IMR-90 (cell line): ENCODE results near the gene AHNAK. TPM values are rescaled to one million over a fixed set of nuclear protein-coding genes. Genes with fewer than 3 reads are reported as not detected.

Experiments
- ATAC-seq: fragments of 200-7000 bp; cut with Tn5 transposase; 2 replicates; pipeline ENCODE4 v1.9.1; 2020; ENCODE audit warnings: low read depth, mild to moderate bottlenecking, moderate library complexity
- BruUV-seq: library from RNA; stranded (reverse); fragments of 400-500 nt; replicated peaks from 2 replicates; lab custom pipeline; 2021; lab: Mats Ljungman, UMichigan
- CTCF ChIA-PET: fragments of 300-600 bp; formaldehyde crosslinking; extraction: SDS; loops from one replicate; lab custom pipeline; 2021; ENCODE audit warnings: antibody characterized with exemption; lab: Yijun Ruan, JAX
- POLR2A ChIA-PET: fragments of 300-600 bp; sonication (Branson Sonifier 250); formaldehyde crosslinking; loops from one replicate; lab custom pipeline; 2022; ENCODE audit warnings: antibody characterized with exemption; ENCODE audit not compliant: unreplicated experiment; lab: Charles Lee
- DNase-seq: peaks from one replicate; pipeline ENCODE4 v3.0.0; 2013
- H2AFZ ChIP-seq: replicated peaks from 2 replicates; pipeline ENCODE3; 2013; ENCODE audit warnings: low read length, mild to moderate bottlenecking; ENCODE audit not compliant: poor library complexity
- H2AK5ac ChIP-seq: 2 replicates; pipeline ENCODE4 v1.6.1; 2013; ENCODE audit warnings: low read depth, low read length, inconsistent platforms
- H2AK9ac ChIP-seq: replicated peaks from 2 replicates; pipeline ENCODE3; 2013; ENCODE audit warnings: mild to moderate bottlenecking, low read depth, low read length, moderate library complexity; ENCODE audit not compliant: poor library complexity
- H2BK120ac ChIP-seq: 2 replicates; pipeline ENCODE4 v1.6.1; 2013; ENCODE audit warnings: low read depth, low read length, inconsistent platforms
- H2BK15ac ChIP-seq: 3 replicates; pipeline ENCODE4 v1.6.1; 2013; ENCODE audit warnings: low read depth, low read length, inconsistent platforms
- H2BK20ac ChIP-seq: 2 replicates; pipeline ENCODE4 v1.6.1; 2013; ENCODE audit warnings: low read depth, mild to moderate bottlenecking, inconsistent platforms, low read length, moderate library complexity
- H2BK5ac ChIP-seq: 2 replicates; pipeline ENCODE4 v1.6.1; 2013; ENCODE audit warnings: mild to moderate bottlenecking, low read depth, low read length, inconsistent platforms; ENCODE audit not compliant: poor library complexity, severe bottlenecking
- H3K14ac ChIP-seq: replicated peaks from 2 replicates; pipeline ENCODE4 v1.6.1; 2013; ENCODE audit warnings: low read depth, low read length, inconsistent platforms
- H3K18ac ChIP-seq: 2 replicates; pipeline ENCODE4 v1.6.1; 2013; ENCODE audit warnings: low read depth, low read length, control low read depth
- H3K23ac ChIP-seq: 2 replicates; pipeline ENCODE4 v1.6.1; 2013; ENCODE audit warnings: low read depth, low read length, inconsistent platforms
- H3K27ac ChIP-seq: 2 replicates; pipeline ENCODE4 v1.5.1; 2013; ENCODE audit warnings: mild to moderate bottlenecking, control low read depth, low read length; ENCODE audit not compliant: insufficient read depth
- H3K27me3 ChIP-seq: 2 replicates; pipeline ENCODE4 v1.6.1; 2013; ENCODE audit warnings: low read length; ENCODE audit not compliant: control insufficient read depth, insufficient read depth
- H3K36me3 ChIP-seq: 2 replicates; pipeline ENCODE4 v1.6.1; 2013; ENCODE audit warnings: low read length, mixed read lengths; ENCODE audit not compliant: control insufficient read depth, insufficient read depth
- H3K4ac ChIP-seq: 2 replicates; pipeline ENCODE4 v1.6.1; 2013; ENCODE audit warnings: low read depth, low read length, inconsistent platforms
- H3K4me1 ChIP-seq: 2 replicates; pipeline ENCODE4 v1.6.1; 2013; ENCODE audit warnings: low read length, mixed read lengths; ENCODE audit not compliant: control insufficient read depth, insufficient read depth
- H3K4me2 ChIP-seq: 2 replicates; pipeline ENCODE4 v1.6.1; 2013; ENCODE audit warnings: low read depth, mild to moderate bottlenecking, control low read depth, low read length, moderate library complexity
- H3K4me3 ChIP-seq: 2 replicates; pipeline ENCODE4 v1.5.1; 2013; ENCODE audit warnings: low read depth, mild to moderate bottlenecking, control low read depth, low read length, moderate library complexity; ENCODE audit not compliant: insufficient read depth
- H3K56ac ChIP-seq: 2 replicates; pipeline ENCODE4 v1.6.1; 2013; ENCODE audit warnings: low read length, inconsistent platforms; ENCODE audit not compliant: insufficient read depth; ENCODE audit errors: extremely low read depth
- H3K79me1 ChIP-seq, 2 experiments: 2 replicates each; pipeline ENCODE4 v1.6.1; 2013; ENCODE audit warnings: low read length in 2 of 2, inconsistent platforms in 1 of 2, low read depth in 1 of 2
- H3K9ac ChIP-seq: 2 replicates; pipeline ENCODE4 v1.6.1; 2013; ENCODE audit warnings: low read depth, low read length, control low read depth
- H3K9me1 ChIP-seq: 2 replicates; pipeline ENCODE4 v1.6.1; 2013; ENCODE audit warnings: low read length, inconsistent platforms; ENCODE audit not compliant: insufficient read depth
- H3K9me3 ChIP-seq: 2 replicates; pipeline ENCODE4 v1.6.1; 2013; ENCODE audit warnings: low read length; ENCODE audit not compliant: control insufficient read depth, insufficient read depth
- H4K20me1 ChIP-seq: 2 replicates; pipeline ENCODE4 v1.6.1; 2013; ENCODE audit warnings: low read length, inconsistent platforms; ENCODE audit not compliant: insufficient read depth
- H4K5ac ChIP-seq: 2 replicates; pipeline ENCODE4 v1.6.1; 2013; ENCODE audit warnings: mild to moderate bottlenecking, low read depth, low read length, control low read depth
- H4K8ac ChIP-seq, 2 experiments: 2 replicates each; pipeline ENCODE4 v1.6.1; 2013; ENCODE audit warnings: low read depth in 2 of 2, low read length in 2 of 2, control low read depth in 1 of 2, inconsistent platforms in 1 of 2
- H4K91ac ChIP-seq: 2 replicates; pipeline ENCODE4 v1.6.1; 2013; ENCODE audit warnings: low read depth, low read length, inconsistent platforms; ENCODE audit not compliant: insufficient read depth
- ELK1 ChIP-seq: fragments of 150-350 bp; IDR thresholded peaks from 2 replicates; pipeline ENCODE4 v1.6.1; 2016; ENCODE audit warnings: low read depth, mild to moderate bottlenecking, low read length, moderate library complexity, borderline replicate concordance
- NFE2L2 ChIP-seq: fragments of 150-350 bp; IDR thresholded peaks from 2 replicates; pipeline ENCODE4 v1.6.1; 2016; ENCODE audit warnings: low read depth, mild to moderate bottlenecking, low read length
- SMC3 ChIP-seq: fragments of 150-350 bp; IDR thresholded peaks from 2 replicates; pipeline ENCODE4 v1.6.1; 2016; ENCODE audit warnings: low read depth, mild to moderate bottlenecking, antibody characterized with exemption, low read length, moderate library complexity
- USF2 ChIP-seq: fragments of 150-350 bp; IDR thresholded peaks from 2 replicates; pipeline ENCODE4 v1.6.1; 2017; ENCODE audit warnings: mild to moderate bottlenecking, antibody characterized with exemption, low read length, low read depth
- WGBS, 2 experiments: methylation state at CpG; one replicate each; pipeline versions ENCODE4 v1.1.5 to v1.1.7; 2013; ENCODE audit warnings: missing lambda C conversion rate in 2 of 2; ENCODE audit not compliant: insufficient read length in 1 of 2; ENCODE audit errors: extremely low coverage in 2 of 2; 5-methylcytosine and 5-hydroxymethylcytosine counted together
- dilution Hi-C: fragments of 300-500 bp; cut with HindIII; formaldehyde crosslinking; loops from one replicate; pipeline ENCODE4 v1.14.3; 2018; ENCODE audit warnings: low sequenced_read_pairs; ENCODE audit not compliant: unreplicated experiment
- in situ Hi-C: fragments of 300-500 bp; cut with MboI; formaldehyde crosslinking; loops from 3 replicates; pipeline ENCODE4 v1.14.3; 2019; ENCODE audit warnings: low sequenced_read_pairs, inconsistent platforms, mixed read lengths
- intact Hi-C: fragments of 100-400 bp; cut with micrococcal nuclease; formaldehyde crosslinking; loops from 2 replicates; pipeline ENCODE4 v1.10.0; 2022
- polyA plus RNA-seq, 3 experiments: library from polyadenylated mRNA; depleted of rRNA; stranded (reverse); fragments of >200 nt; gene quantifications; 2 replicates each; pipeline ENCODE4 v1.2.3, GENCODE V29; 2012; ENCODE audit warnings: low replicate concordance in 1 of 3
- total RNA-seq: library from RNA; depleted of rRNA; stranded (reverse); fragments of >200 nt; gene quantifications from 2 replicates; pipeline ENCODE4 v1.2.3, GENCODE V29; 2012

AHNAK gene
- total and polyA plus RNA-seq, 2 of the 4 experiments (the other 2 are of a cell fraction), result 95.1 to 695 TPM

DNA sequence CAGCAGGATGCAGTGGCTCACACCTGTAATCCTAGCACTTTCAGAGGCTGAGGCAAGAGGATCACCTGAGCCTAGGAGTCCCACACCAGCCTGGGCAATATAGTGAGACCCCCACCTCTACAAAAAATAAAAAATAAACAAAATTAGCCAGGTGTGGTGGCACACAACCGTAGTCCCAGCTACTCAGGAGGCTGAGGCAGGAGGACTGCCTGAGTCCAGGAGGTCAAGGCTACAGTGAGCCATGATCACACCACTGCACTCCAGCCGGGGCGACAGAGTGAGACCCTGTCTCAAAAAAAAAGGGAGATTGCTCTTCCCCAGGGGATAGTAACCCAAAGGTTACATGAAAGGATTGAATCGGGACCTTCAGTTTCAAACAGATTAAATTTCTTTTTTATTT is 54.0 kb downstream of the AHNAK start:
- H2AK9ac ChIP-seq, result no peak overlapping the region
- H3K27ac ChIP-seq, result no peak overlapping the region
- H3K23ac ChIP-seq, result no peak overlapping the region
- WGBS, 2 experiments, result no CpG with 5 or more reads among the region's 4 CpGs
- no peak overlapping the region for H2AFZ ChIP-seq
- no peak overlapping the region for H3K9ac ChIP-seq
- no peak overlapping the region for H2BK20ac ChIP-seq
- CTCF ChIA-PET, result no interaction called here
- H4K20me1 ChIP-seq, result no peaks in the 10 kb centered on the region
- H3K27me3 ChIP-seq, result no peaks in the 10 kb centered on the region
- no peak overlapping the region for H4K8ac ChIP-seq
- no peak overlapping the region for H4K91ac ChIP-seq
- in situ Hi-C loops (no loop called here), intact Hi-C loops (no loop called here), dilution Hi-C loops (no loop called here)
- DNase-seq (no peak), ATAC-seq (no peak)
- H2AK5ac ChIP-seq, result no peak overlapping the region
- 0 out of 4 replicates have a peak, but pooled peaks cover 0 to 4% of the 10 kb centered on the region in 2 experiments for H3K79me1 ChIP-seq
- TF ChIP-seq ELK1 (no peak), SMC3 (no peak), USF2 (no peak), NFE2L2 (no peak)
- no peak overlapping the region for H3K18ac ChIP-seq
- no peak overlapping the region for H3K56ac ChIP-seq
- H3K36me3 ChIP-seq, result no peaks in the 10 kb centered on the region
- no peak overlapping the region for H3K4me3 ChIP-seq
- H3K9me3 ChIP-seq, result no peaks in the 10 kb centered on the region
- no peak overlapping the region for H2BK120ac ChIP-seq
- H3K9me1 ChIP-seq, result peaks cover 5% of the 10 kb centered on the region
- no TSS peak for BruUV-seq
- H3K4me2 ChIP-seq, result no peak overlapping the region
- H3K4ac ChIP-seq, result no peak overlapping the region
- POLR2A ChIA-PET, result no interaction called here
- peaks cover 7% of the 10 kb centered on the region for H3K4me1 ChIP-seq
- H2BK15ac ChIP-seq, result no peak overlapping the region
- no peak overlapping the region for H2BK5ac ChIP-seq
- no peak overlapping the region for H4K5ac ChIP-seq
- H3K14ac ChIP-seq, result no peak overlapping the region
